HG03139 (cell line): ENCODE data around the gene SBF2.

Experiments
- ATAC-seq: cut with Tn5 transposase; IDR thresholded peaks from one replicate; pipeline ENCODE4 v1.9.1; 2021; ENCODE audit not compliant: unreplicated experiment

The SBF2 gene

GRCh38 chr11:9861860-9862725 is 431.9 kb downstream of the SBF2 start:
- ATAC-seq, result peak; percentile 95

DNA sequence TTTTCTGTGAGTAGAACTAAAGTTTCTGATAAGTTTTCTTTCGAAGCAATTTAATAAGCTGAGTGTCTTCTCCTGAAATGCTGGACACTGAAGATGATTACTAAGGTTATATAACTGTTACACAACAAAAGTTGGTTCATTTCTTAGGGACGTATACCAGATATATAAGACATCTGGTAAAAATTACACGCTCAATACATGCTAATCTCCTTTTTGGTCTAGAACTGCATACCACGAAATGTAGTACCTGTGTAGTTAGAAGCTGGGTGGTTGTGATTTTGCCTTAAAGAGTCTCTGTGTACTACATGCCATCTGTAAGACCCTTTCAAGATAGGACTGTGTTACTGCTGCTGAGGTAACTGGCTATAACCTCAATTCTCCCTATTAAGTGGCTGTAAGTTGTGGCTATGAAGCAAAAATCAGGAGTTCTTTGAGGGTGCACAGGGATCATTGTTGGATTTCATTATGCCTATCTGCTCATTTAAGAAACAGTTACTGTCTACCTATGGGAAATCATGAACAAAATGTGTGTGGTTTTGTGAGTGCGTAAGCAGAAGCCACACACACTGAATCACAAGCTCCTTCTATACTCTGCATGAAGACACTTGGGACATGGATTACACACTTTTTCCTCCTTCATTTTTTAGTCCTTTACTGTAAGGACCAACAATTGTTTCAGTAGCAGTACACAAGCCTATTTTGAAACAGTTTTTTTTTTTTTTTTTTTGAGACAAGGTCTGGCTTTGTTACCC is 434.3 kb downstream of the SBF2 start:
- no peak for ATAC-seq

DNA sequence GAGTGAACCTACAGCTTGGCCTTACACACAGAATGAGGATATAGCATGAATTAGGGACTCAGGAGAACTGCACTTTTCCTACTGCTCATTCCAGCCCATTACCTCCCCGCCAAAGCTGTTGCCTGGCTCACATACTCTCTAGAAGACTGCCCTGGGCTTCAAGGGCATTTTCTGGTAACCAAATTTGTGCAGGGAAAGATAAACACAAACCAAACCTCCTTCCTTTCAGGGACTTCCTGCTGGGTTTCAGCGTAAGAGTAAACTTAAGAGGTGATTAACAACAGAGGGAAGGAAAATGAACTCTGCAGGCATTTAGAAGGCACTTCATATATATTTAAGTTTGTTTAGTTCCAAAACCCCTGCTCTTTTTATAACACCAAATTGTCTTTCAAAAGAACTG is 435.2 kb downstream of the SBF2 start:
- ATAC-seq, result no peak

- no peak for ATAC-seq
Measured at GRCh38 chr11:9858218-9858617, 435.8 kb downstream of the SBF2 start.

DNA sequence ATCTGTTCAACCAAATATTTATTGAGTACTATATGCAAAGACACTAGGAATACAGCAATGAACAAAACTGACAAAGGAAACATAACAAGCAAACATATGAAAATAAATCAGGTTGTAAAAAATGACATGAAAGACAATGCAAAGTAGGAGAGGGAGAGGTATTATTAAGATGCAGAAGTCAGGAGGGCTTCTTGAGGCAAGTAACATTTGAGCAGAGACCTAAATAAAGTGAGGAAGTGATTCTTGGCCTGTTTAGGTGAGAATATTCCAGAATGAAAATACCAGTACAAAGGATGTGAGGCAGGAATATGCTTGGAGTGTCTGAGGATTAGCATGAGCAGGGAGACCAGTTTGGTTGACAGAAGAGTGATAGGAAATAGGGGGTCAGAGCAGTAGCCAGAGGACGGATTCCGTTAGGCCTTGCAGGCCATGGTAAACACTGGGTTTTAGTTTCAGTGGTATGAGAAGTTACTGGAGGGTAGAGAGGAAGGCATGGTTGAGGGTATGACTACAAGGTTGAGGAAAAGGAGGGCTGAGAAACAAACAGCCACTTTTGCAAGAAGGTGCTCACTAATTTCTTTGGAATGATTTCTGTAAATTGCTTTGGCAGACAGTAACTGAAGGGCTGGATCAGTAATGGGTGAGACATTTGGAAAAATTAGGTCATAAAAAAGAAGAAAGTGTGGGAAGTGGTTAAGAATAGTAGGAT is 438.3 kb downstream of the SBF2 start:
- ATAC-seq, result no peak

DNA sequence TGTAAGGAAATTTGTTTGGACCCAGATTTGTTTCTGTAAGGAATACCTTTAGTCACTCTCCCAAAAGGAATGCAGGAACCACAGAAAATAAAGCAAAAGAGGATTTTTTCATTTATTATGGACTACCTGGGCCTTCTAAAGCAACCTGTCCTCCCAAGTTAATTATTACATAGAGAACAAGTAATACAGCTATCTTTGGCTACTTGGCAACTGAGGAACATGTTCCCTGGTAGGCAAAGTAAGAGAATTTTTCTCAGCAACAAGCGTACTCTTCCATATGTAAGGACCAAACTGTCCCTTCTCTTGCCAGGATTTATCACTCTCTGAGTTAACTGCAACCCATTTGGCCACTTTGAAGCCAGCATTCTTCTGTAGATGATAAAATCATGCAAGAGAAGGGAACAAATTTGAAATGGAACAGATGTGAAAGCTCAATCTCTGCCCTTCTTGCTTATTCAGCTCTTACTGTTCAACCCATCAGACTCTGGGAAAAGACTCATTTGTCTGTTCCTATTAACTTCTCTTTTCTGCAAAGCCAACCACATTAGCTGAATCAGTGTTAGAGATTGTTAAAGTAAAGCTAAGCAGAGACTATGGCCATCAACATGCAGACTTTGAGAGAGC is 440.0 kb downstream of the SBF2 start:
- ATAC-seq, result no peak

GRCh38 chr11:9852465-9852864 is 441.6 kb downstream of the SBF2 start:
- no peak for ATAC-seq

- no peak for ATAC-seq
Measured at GRCh38 chr11:9851366-9851765, 442.7 kb downstream of the SBF2 start.

DNA sequence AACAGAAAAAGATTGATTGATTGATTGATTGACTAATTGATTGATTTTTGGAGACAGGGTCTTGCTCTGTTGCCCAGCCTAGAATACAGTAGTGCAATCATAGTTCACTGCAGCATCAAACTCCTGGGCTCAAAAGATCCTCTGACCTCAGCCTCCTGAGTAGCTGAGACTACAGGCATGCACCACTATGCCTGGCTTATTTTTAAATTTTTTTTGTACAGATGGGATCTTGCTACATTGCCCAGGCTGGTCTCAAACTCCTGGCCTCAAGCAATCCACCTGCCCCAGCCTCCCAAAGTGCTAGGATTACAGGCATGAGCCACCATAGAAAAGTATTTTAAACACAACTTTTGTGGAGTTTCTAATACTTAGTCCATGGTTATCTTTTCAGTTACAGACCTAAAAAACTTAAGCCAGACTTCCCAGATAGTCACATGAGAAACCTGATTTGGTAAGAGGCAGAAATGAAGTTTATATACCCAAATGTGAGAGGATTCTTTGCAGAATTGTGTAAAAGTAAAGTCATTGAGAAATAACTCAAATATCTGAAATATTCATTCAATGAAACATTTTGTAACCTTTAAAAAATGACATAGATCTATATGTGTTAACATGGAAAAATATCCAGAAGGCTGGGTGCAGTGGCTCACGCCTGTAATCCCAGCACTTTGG is 443.7 kb downstream of the SBF2 start:
- ATAC-seq, result no peak

GRCh38 chr11:9849389-9849788 is 444.6 kb downstream of the SBF2 start:
- no peak for ATAC-seq

- no peak for ATAC-seq
Measured at GRCh38 chr11:9847636-9848035, 446.4 kb downstream of the SBF2 start.

GRCh38 chr11:9842923-9843322 is 451.1 kb downstream of the SBF2 start:
- no peak for ATAC-seq

DNA sequence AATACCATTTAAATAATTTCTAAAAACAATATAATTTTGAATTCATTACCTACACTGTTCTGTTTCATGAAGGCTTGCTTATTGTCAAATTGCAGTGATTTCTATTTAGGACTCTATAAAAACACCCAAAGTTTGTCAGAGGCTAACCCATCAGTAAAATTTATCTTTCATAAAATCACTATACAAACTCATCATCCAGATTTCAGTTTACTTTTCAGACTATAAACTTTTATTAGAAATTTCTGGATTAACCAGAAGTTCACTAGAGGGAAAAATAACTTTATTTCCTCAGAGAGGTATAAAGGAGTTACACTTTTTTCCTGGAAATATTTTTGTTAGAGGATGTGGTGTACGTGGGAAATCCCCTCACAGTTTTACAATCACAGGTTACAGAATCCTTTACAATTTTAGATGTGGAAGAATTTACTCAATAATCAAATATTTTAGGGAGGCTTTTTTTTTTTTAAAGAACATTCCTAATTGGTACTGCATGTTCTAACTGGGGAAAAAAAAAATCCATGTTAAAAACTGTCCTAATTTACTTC is 453.5 kb downstream of the SBF2 start:
- no peak for ATAC-seq

DNA sequence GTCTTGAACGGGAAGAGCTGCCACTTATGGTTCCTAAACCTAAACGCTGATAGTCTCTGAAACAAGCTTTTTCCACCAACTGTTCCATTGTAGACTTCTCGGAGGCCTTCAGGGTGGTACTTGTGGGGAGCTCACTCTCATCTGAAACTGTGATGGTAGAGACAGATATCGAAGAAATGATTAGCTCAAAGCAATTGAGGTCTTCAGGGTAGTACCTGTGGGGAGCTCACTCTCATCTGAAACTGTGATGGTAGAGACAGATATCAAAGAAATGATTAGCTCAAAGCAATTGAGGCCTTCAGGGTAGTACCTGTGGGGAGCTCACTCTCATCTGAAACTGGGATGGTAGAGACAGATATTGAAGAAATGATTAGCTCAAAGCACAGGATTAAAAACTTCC is 454.5 kb downstream of the SBF2 start:
- ATAC-seq, result no peak

GRCh38 chr11:9838961-9839360 is 455.1 kb downstream of the SBF2 start:
- peak; percentile 76 for ATAC-seq

DNA sequence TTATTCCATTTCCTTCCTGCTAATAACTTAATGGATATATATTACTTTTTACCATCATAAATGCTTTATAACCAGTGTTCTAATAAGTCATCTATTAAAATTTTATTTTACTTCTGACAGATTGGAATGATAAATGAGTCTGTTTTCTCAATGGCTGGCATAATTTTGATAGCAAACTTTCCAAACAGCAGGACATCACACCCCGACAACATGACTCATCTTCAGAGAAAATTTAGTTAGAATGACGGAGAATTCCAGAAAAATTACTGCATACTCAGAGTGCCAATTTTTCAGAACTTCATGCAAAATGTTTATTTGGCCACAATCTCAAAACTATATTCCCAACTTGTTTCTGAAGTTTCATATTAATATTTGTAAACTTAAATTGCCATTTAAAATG is 455.8 kb downstream of the SBF2 start:
- no peak for ATAC-seq

- ATAC-seq, result no peak
Measured at GRCh38 chr11:9834291-9834690, 459.7 kb downstream of the SBF2 start.

DNA sequence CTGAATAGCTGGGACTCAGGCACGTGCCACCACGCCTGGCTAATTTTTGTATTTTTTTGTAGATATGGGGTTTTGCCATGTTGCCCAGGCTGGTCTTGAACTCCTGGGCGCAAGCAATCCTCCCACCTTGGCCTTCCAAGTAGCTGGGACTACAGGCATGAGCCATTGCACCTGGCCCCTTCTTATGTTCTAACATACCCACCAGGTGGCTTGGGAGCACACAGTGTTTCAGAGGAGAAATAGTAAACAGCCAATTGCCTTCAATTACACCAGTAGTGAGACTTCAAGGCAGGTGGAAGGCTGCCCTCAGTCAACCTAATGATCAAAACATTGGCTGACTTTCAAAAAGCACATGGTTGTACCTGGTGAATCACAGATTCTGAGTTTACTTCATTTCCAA is 462.9 kb downstream of the SBF2 start:
- ATAC-seq, result no peak

DNA sequence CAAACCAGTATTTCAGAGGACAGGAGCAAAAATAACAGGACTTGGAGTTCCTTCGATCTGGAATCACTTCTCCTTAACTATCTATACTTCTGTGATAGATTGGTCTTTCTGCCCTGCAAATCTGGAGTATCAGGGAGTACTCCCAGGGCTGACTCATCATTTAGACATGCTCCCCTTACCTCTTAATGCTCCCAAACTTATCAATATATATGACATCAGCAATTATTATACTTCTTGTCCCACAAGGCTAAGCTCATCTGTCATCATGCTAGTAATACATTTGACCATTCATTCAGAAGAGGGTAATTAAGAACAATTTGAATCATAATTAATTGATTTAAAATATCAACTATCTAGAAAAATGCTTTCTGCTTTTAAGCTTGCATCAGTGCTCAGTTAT is 466.3 kb downstream of the SBF2 start:
- ATAC-seq, result no peak

GRCh38 chr11:9826390-9826789 is 467.6 kb downstream of the SBF2 start:
- ATAC-seq, result no peak
